Caki2 (cell line): ENCODE data around the gene OR56B4. TPM values are rescaled to one million over a fixed set of nuclear protein-coding genes. Genes with fewer than 3 reads are reported as not detected.
"Not testable (repeated sequence)": the region's sequence is repeated elsewhere in the genome, so short reads cannot be mapped to it uniquely, and the experiment has no call there.

ENCODE experiments used
- DNase-seq: peaks from one replicate; pipeline ENCODE4 v3.0.0-alpha.2; 2015; ENCODE audit warnings: low read depth
- in situ Hi-C: cut with HindIII; loops from 2 replicates; pipeline ENCODE4 v1.10.0; 2016; ENCODE audit warnings: low sequenced_read_pairs, low pct_unique_long_range_greater_than_20kb, mixed read lengths
- total RNA-seq: library from RNA; depleted of rRNA; stranded (reverse); fragments of >200 nt; shearing (Covaris generic); gene quantifications from 2 replicates; pipeline ENCODE4 v1.2.3, GENCODE V29; 2014; ENCODE audit warnings: low replicate concordance; rRNA removed

Gene OR56B4, protein sequence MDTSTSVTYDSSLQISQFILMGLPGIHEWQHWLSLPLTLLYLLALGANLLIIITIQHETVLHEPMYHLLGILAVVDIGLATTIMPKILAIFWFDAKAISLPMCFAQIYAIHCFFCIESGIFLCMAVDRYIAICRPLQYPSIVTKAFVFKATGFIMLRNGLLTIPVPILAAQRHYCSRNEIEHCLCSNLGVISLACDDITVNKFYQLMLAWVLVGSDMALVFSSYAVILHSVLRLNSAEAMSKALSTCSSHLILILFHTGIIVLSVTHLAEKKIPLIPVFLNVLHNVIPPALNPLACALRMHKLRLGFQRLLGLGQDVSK
- total RNA-seq: not detected in 2 replicates

DNA sequence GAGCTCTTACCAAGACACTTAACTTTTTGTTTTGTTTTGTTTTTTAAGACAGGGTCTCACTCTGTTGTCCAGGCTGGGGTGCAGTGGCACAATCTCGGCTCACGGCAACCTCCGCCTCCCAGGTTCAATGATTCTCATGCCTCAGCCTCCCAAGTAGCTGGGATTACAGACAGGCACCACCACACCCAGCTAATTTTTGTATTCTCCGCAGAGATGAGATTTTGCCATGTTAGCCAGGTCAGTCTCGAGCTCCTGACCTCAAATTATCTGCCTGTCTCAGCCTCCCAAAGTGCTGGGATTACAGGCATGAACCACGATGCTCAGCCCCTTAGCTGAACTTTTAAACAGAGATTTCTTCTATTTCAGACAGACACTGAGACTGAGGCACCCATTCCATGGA is at the start of gene OR56B4:
Gene OR56B4 (plus strand): TSS at position 301 of the 400 bp plus-strand sequence. CDS start 95 bp downstream, at position 396.
- DNase-seq, in situ Hi-C loops: not testable (repeated sequence)

DNA sequence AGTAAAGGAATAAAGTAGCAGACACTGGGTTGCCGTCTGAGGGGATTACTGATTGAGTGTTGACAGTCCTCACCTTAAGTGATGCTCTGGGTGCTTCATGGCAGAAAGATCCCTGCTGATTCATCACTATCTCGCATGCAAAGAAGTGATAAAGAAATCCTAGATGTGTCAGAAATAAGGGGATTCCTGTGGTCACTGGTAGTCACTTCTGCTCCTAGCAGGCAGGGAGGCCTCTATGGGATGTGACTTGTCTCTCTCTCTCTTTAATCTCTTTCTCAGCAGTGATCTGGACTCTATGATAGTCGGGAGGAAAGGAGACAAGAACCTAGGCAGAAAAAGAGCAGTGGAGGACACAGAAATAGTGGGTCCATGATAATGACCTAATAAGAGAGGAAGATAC is 46.0 kb upstream of the OR56B4 start:
- in situ Hi-C loops: no loop called here
- no peak for DNase-seq

DNA sequence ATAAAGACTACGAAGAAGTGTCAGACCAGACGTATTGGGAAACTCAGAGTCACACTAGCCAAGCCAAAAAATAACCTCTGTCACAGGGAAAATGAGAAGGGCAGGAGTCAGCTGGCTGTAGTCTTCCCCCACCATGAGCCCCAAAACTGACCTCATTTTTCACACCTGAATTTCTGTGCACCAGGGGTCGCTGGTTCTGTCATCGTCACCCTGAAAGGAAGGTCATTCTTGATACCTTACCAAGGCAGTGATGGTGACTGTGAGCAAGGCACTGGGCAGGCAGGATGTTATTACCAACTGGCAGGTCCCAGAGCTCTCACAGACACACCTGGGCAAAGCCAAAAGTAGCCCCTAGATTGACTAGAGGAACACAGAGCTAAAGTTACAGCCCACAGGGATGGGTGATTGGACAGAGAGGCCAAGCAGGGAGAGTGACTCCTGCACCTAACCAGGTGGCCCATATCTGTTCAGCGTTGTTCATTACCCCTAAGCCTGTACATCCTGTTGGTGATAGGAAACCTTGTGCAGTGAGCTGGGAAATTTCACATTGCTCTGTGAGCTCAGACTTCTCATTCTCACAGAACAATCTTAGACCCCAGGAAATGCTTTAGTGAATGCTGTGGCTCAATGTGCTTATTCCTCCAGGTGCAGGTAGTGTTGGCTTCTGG is 44.7 kb upstream of the OR56B4 start:
- no peak for DNase-seq
- in situ Hi-C loops: no loop called here

DNA sequence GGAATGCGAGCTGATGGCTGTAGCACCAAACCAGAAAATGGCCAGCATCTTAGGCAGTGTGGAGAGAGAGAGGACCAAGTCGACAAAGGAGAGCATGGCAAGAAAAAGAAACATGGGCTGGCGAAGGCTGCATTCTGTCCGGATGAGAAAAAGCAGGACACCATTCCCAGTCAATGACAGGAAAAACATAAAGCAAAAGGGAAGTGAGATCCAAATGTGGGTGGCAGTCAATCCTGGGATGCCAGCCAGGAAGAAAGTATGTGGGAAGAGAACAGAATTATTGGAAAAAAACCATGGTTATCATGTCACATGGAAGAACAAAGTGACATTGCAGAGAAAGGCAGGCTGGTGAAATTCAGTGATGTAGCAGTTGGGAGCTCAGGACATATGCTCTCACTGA is 40.0 kb upstream of the OR56B4 start:
- in situ Hi-C loops: no loop called here
- DNase-seq: no peak

DNA sequence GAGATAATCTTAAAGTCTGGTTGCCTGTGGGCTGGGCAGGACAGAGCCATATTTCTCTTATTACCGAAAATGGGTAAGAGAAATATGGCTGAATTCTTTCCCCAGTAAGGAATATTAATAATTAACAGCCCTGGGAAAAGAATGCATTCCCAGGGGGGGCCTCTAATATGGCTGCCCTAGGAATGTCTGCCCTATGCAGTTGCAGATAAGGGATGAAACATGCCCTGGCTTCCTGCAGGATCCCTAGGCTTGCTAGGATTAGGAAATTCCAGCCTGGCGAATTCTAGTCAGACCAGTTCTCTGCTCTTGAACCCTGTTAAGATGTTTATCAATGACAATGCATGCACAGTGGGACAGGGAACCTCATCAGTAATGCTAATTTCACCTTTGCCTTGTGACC is 31.0 kb upstream of the OR56B4 start:
- in situ Hi-C loops, DNase-seq: not testable (repeated sequence)

DNA sequence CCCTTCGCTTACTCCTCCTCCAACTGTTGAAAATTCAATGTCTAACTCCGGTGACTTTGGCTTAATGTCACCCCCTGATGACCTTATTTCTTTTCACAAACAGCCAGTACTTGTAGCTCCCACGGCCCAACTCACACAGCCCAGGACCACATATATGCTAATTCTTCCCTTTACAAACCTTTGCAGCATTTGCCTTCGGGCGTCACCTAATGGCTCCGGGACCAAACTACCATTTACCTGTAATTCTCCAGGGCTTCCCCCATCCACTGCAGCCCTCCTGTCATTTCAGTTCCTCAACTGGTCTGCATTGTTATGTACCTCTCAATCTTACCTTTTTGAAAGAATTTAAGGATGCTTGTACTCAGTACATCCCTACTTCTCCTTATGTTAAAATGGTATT is 29.8 kb upstream of the OR56B4 start:
- in situ Hi-C loops: no loop called here

DNA sequence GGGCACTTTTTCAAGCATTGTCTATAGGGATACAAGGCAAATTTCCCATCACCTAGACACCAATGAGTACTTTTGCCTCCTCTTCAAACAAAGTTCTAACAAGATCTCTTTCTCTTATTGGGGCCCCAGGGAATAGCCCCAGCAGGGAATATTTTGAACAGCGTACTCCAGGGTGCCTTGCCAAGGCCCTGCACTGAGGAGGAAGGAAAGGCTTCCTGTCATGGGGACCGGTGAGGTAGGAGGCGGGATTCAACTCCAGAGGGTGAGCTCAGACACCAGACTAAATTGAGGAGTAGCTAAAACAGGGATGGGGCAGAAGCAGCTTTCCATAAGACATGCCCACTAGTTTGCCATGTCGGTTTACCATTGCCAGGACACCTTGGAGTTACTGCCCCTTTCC is 28.0 kb upstream of the OR56B4 start:
- DNase-seq: no peak
- in situ Hi-C loops: no loop called here

More for the DNA sequence above, 29.8 kb upstream of the OR56B4 start:
- DNase-seq: no peak

DNA sequence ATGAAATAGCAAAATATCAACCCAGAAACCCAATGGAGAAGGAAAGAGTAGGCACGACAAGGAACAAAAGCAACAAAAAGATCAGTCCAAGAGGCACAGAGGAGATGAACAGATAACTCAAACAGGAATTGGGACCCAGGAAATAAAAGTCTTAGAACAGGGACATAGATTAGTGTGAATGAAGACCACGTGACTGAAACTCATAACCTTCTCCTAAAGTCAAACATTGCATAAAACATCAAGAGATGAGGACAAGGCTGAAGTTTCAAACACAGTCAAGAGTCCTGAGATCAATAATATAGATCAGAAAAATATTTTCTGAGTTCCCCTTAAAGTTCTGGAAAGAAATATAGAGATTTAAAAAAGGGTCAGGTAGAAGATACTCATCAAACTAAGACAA is 24.4 kb upstream of the OR56B4 start:
- in situ Hi-C loops: no loop called here
- no peak for DNase-seq

DNA sequence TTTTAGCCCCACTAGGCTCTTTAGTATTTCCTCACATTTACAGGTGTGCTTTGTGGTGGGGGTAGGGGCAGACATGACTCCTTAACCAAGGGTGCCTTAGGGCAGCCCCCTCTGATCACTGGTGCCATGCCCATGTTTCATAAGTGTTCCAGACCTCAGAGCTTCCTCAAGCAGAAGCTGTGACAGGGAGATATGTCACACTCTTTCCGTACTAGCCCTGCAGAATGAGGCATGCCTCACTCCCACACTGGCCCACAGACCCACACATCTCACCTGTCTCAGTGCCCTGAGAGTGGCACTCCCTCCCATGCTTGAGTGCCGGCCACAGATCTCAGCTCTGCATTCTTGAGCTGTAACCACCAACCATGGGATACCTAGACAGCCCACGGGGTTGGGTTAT is 22.9 kb upstream of the OR56B4 start:
- DNase-seq: no peak
- in situ Hi-C loops: no loop called here

DNA sequence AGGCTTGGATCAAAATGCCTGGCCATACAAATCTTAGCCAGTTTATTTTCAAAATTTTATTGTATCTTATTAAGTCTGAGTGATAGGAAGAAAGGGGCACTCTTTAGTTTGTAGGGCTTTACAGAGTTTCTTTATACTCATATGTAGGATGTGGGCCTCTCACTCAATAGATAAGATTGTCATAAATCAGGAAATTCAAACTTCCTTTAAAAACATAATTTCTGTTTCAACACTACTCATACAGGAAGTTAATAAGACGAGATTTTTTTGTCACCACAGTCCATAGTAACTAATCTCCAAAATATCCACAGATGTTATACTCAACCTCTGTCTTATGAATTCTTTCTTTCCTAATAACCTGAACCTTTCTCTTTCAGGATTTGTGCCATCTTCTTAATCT is 13.3 kb upstream of the OR56B4 start:
- no peak for DNase-seq
- in situ Hi-C loops: no loop called here

DNA sequence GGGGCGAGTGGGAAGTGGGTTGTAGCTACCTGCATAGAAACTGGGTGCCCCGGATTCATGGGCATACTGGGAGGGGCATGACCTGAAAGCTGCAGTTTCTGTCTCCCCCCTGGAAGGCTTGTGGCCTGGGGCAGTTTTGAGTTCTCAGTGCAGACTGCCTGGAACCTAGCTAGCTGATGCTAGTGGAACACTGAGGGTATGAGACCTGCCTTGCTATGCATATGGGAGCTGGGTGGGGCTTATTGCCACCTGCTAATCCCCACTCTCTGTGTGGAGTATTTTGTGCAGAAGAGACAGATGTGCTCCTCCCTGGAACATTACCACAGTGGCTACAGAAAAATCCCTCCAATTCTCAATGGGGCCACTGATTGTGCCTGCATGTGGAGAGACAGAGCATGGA is 11.7 kb upstream of the OR56B4 start:
- in situ Hi-C loops: no loop called here
- DNase-seq: no peak

DNA sequence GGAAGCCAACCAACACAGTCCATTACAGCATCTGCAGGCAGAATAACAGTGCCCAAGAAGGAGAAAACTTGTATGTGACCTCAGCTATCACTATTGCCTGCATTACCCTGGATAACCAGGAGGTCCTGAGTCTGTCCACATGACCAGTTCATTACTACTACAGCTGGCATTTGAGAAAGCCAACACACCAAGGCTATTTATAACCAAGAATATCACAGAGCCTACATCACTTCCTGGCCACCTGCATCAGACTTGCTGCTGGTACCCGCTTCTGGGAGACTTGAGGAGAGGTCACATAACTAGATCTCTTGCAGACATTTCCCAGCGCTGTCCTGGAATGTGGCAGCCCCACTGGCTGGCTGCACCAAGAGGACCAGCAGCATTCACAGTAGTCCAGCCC is 11.1 kb upstream of the OR56B4 start:
- in situ Hi-C loops: no loop called here
- DNase-seq: no peak

DNA sequence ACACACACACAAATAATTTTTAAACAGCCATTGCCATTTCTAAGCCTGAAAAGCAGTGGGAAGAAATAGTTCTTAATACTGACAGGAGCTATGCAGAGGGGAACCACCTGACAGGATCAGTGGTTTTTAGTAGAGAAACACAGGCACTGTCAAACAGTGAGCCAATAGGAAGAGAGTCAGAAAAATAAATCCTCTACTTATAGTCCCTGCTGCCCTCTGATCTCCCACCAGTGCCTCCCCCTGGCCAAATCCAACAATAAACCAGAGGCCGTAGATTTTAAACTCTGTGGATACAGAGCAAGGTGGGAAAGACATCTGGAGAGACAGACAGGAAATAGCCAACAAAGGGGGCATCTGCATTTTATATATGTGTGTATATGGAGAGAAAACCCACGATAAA is 7.9 kb upstream of the OR56B4 start:
- DNase-seq: no peak
- in situ Hi-C loops: no loop called here

DNA sequence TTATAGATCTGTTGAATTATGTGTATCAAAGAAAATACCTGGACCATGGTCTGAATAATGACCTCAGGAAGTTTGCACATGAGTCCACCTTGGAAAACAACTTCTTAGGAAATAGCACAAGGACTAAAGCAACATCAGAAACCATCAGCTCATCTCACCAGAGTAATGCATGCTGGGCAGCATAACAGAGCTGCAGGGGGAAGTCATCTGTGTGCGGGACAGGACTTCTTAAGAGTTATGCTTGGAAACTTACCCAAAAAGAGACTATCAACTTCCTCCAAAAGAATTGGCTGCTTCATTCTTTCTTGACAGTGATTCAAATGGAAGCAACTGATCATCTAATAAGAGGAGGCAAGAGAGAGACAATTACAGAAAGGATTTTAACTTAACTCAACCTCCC is 2.5 kb downstream of the OR56B4 start:
- no peak for DNase-seq
- in situ Hi-C loops: no loop called here

DNA sequence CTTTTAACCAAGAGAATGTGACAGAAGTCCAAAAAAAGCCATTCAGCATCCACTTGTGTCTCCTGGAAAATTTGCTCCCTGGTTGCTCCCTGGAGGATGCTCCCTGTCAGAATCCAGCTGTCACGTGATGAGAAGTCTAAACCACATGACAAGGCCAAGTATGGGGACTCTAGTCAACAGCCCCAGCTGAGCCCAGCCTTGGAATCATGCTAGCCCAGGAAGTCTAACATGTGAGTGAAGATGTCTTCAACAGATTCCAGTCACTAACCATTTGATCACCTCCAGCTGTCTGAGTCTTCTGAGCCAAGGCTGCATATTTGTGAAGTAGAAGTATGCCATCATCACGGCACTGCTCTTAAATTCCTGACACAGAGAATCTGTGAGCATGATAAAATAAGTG is 4.2 kb downstream of the OR56B4 start:
- DNase-seq: no peak
- in situ Hi-C loops: no loop called here

DNA sequence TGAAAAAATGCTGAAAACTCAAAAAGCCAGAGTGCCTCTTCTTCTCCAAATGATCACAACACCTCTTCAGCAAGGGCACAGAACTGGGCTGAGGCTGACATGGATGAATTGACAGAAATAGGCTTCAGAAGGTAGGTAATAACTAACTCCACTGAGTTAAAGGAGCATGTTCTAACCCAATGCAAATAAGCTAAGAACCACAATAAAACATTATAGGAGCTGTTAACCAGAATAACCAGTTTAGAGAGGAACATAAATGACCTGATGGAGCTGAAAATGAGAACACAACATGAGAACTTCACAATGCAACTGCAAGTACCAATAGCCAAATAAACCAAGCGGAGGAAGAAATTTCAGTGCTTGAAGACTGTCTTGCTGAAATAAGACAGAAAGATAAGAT is 9.2 kb downstream of the OR56B4 start:
- no peak for DNase-seq
- in situ Hi-C loops: no loop called here

DNA sequence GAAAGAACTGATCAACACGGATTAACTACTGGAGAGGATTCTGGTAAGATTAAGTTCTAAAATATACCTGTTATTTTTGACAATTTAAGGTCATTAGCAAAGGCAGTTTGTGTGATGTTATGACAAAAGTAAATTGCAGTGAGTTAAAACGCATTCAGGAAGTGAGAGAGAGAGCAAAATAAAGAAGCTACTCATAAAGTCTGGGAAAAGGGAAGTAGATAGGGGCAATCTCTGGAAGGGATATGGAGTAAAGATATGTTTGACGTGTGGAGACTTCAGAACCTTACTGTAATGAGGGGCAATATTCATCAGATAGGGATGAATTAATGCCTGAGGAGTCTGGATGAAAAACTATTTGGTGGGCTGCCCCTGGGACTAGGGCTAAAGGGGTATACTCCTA is 16.8 kb downstream of the OR56B4 start:
- in situ Hi-C loops: no loop called here
- no peak for DNase-seq

DNA sequence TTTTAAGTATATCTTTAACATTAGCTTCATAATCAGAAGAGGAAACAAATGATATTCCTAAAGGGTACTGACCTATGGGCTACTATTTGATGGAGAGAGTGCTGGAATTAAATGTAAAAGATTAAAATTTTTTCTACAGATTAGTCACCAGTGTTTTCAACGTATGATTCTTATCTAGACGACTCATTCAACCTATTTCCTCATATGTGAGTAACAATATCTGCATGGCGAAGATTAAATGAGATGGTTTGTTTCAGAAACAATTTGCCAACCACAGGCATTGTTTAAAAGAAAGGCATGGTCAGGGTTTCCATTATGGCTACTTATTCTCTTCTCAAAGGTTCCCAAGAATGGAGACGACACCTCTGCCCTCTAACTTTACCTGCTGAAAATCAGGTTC is 20.4 kb downstream of the OR56B4 start:
- in situ Hi-C loops: no loop called here

DNA sequence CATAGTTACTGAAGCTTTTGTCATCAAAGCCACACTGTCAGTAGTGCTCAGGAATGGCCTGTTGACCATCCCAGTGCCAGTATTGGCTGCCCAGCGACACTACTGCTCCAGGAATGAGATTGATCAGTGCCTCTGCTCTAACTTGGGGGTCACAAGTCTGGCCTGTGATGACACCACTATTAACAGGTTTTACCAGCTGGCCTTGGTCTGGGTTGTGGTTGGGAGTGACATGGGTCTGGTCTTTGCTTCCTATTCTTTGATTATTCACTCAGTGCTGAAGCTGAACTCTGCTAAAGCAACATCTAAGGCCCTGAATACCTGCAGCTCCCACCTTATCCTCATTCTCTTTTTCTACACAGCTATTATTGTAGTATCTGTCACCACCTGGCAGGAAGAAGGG is 21.5 kb downstream of the OR56B4 start:
- in situ Hi-C loops: no loop called here
- no peak for DNase-seq

More for the DNA sequence above, 20.4 kb downstream of the OR56B4 start:
- no peak for DNase-seq

DNA sequence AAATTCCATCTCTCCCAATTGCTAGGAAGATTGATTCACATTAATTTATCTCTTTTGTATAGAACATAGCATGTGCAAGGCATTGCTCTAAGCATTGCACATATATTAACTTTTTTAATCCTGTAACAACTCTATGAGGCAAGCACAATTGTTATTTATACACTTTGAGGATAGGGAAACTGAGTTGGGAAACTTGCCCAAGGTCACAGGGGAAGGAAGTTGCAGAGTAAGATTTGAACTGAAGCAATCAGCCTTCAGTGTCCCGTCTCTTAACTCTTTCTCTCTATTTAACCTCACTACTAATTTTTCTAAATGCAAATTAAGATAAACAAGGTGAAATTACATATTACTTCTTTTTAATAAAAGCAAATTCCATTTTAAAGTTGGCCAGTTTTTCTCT is 22.2 kb downstream of the OR56B4 start:
- in situ Hi-C loops: no loop called here

More for the DNA sequence above, 22.2 kb downstream of the OR56B4 start:
- no peak for DNase-seq
